HepG2 (cell line): Measurements from ENCODE around the gene PAPOLB. TPM values are rescaled to one million over a fixed set of nuclear protein-coding genes. Genes with fewer than 3 reads are reported as not detected.

Experiments
- AHR ChIP-seq: IDR thresholded peaks from 2 replicates; pipeline ENCODE4 v1.6.1; 2018; ENCODE audit warnings: missing genetic modification reagents, missing compliant biosample characterization
- CHCHD3 ChIP-seq: sonication (generic); formaldehyde crosslinking; IDR thresholded peaks from 2 replicates; pipeline ENCODE4 v1.8.0; 2022; ENCODE audit warnings: mild to moderate bottlenecking, missing genetic modification reagents, moderate library complexity
- FIP1L1 ChIP-seq: fragments of 200-400 bp; formaldehyde crosslinking; IDR thresholded peaks from 2 replicates; pipeline ENCODE4 v1.6.1; 2018; ENCODE audit warnings: low read depth, mild to moderate bottlenecking, low read length, moderate library complexity, borderline replicate concordance; ENCODE audit not compliant: insufficient read depth
- MAFK ChIP-seq, 2 experiments: IDR thresholded peaks in 1 of 2; conservative IDR thresholded peaks in 1 of 2; 2 replicates each; pipeline ENCODE4 v1.6.1; 2011; ENCODE audit warnings: improper control_type of control experiment in 2 of 2, low read length in 2 of 2
- MATR3 ChIP-seq: sonication (generic); formaldehyde crosslinking; IDR thresholded peaks from 2 replicates; pipeline ENCODE4 v1.4.0; 2020; ENCODE audit warnings: missing genetic modification reagents
- MXD1 ChIP-seq: sonication (generic); formaldehyde crosslinking; IDR thresholded peaks from 2 replicates; pipeline ENCODE4 v1.4.0; 2020; ENCODE audit warnings: mild to moderate bottlenecking, missing genetic modification reagents
- NCOA5 ChIP-seq: sonication (generic); formaldehyde crosslinking; IDR thresholded peaks from 2 replicates; pipeline ENCODE4 v1.4.0; 2020; ENCODE audit warnings: missing genetic modification reagents
- NFYB ChIP-seq: sonication (generic); formaldehyde crosslinking; IDR thresholded peaks from 2 replicates; pipeline ENCODE4 v1.4.0; 2020; ENCODE audit warnings: missing genetic modification reagents
- PCBP2 ChIP-seq: fragments of 200-400 bp; formaldehyde crosslinking; optimal IDR thresholded peaks from 2 replicates; pipeline ENCODE3; 2018; ENCODE audit warnings: low read length, low read depth; ENCODE audit not compliant: poor library complexity, severe bottlenecking
- POLR2G ChIP-seq: fragments of 200-400 bp; formaldehyde crosslinking; IDR thresholded peaks from 2 replicates; pipeline ENCODE4 v1.6.1; 2018; ENCODE audit warnings: mild to moderate bottlenecking, low read depth, low read length, moderate library complexity
- REXO4 ChIP-seq: sonication (generic); formaldehyde crosslinking; IDR thresholded peaks from 2 replicates; pipeline ENCODE4 v1.8.0; 2022; ENCODE audit warnings: missing genetic modification reagents, mild to moderate bottlenecking, borderline replicate concordance
- SP2 ChIP-seq: sonication (generic); formaldehyde crosslinking; IDR thresholded peaks from 2 replicates; pipeline ENCODE4 v1.5.1; 2020; ENCODE audit warnings: mild to moderate bottlenecking, missing genetic modification reagents
- STAT6 ChIP-seq: sonication (generic); formaldehyde crosslinking; IDR thresholded peaks from 2 replicates; pipeline ENCODE4 v1.4.0; 2020; ENCODE audit warnings: missing genetic modification reagents, mild to moderate bottlenecking, borderline replicate concordance
- YEATS2 ChIP-seq: sonication (generic); formaldehyde crosslinking; IDR thresholded peaks from 2 replicates; pipeline ENCODE4 v1.4.0; 2020; ENCODE audit warnings: missing genetic modification reagents, borderline replicate concordance
- ZHX2 ChIP-seq, 2 experiments: sonication (generic) in 1 of 2; formaldehyde crosslinking in 1 of 2; IDR thresholded peaks; 2 replicates each; pipeline versions ENCODE4 v1.6.1 to v1.9.0; 2014 to 2022; ENCODE audit warnings: antibody characterized with exemption in 1 of 2, borderline replicate concordance in 1 of 2, inconsistent platforms in 1 of 2, low read depth in 1 of 2, missing genetic modification reagents in 1 of 2
- ZNF124 ChIP-seq: sonication (generic); formaldehyde crosslinking; IDR thresholded peaks from 2 replicates; pipeline ENCODE4 v1.4.0; 2020; ENCODE audit warnings: missing genetic modification reagents
- ZNF225 ChIP-seq: sonication (generic); formaldehyde crosslinking; IDR thresholded peaks from 2 replicates; pipeline ENCODE4 v1.4.0; 2020; ENCODE audit warnings: mild to moderate bottlenecking, missing genetic modification reagents
- ZNF333 ChIP-seq: sonication (generic); formaldehyde crosslinking; IDR thresholded peaks from 2 replicates; pipeline ENCODE4 v1.4.0; 2020; ENCODE audit warnings: mild to moderate bottlenecking, missing genetic modification reagents, borderline replicate concordance
- ZNF44 ChIP-seq: sonication (generic); formaldehyde crosslinking; IDR thresholded peaks from 2 replicates; pipeline ENCODE4 v1.5.1; 2020; ENCODE audit warnings: mild to moderate bottlenecking, missing genetic modification reagents
- ZNF674 ChIP-seq: sonication (generic); formaldehyde crosslinking; IDR thresholded peaks from 2 replicates; pipeline ENCODE4 v1.5.0; 2020; ENCODE audit warnings: low read depth, mild to moderate bottlenecking, missing genetic modification reagents
- ZNF839 ChIP-seq: sonication (generic); formaldehyde crosslinking; IDR thresholded peaks from 2 replicates; pipeline ENCODE4 v1.4.0; 2020; ENCODE audit warnings: missing genetic modification reagents, mild to moderate bottlenecking, borderline replicate concordance
- ZSCAN20 ChIP-seq: sonication (generic); formaldehyde crosslinking; IDR thresholded peaks from 2 replicates; pipeline ENCODE4 v1.4.0; 2020; ENCODE audit warnings: missing genetic modification reagents, mild to moderate bottlenecking, borderline replicate concordance
- polyA plus RNA-seq, 8 experiments: library from polyadenylated mRNA; depleted of rRNA in 3 of 8; stranded (reverse) in 7 of 8; unstranded in 1 of 8; fragments of >200 nt; fragmentation: Illumina TruSeq in 4 of 8; extraction: Trizol in 4 of 8; gene quantifications; 2 replicates each; pipeline versions ENCODE4 v1.2.1 to v1.2.3, GENCODE V29; 2011 to 2016; ENCODE audit warnings: low read depth in 4 of 8, missing spikeins in 1 of 8, mixed read lengths in 1 of 8; ENCODE audit not compliant: insufficient read depth in 1 of 8
- total RNA-seq, 5 experiments: library from RNA; depleted of rRNA; stranded (reverse); fragments of >200 nt; fragmentation: Illumina TruSeq; extraction: Trizol; gene quantifications; 2 replicates each; pipeline ENCODE4 v1.2.3, GENCODE V29; 2016; ENCODE audit warnings: low read depth in 1 of 5

The PAPOLB gene
- total and polyA plus RNA-seq, 2 of the 13 experiments (the other 11 are each of a cell fraction or from before 2014, with no cell fraction given) = not detected

- TF ChIP-seq ZHX2 (IDR thresholded peaks at IDR 0.05; ENCODE audit: low read depth) (no peak), ZHX2 (CRISPR knock-in tag; IDR thresholded peaks at IDR 0.05; ENCODE audit: borderline replicate concordance) (no peak), ZNF44 (no peak), POLR2G (no peak), PCBP2 (no peak), ZNF839 (CRISPR knock-in tag) (no peak), NCOA5 (CRISPR knock-in tag) (no peak), MAFK (conservative IDR thresholded peaks at IDR 0.05 in 1 of 2, IDR thresholded peaks at IDR 0.05 in 1 of 2; ENCODE audit: low read length in 2 of 2) (no peak), MXD1 (CRISPR knock-in tag) (no peak), FIP1L1 (no peak), REXO4 (CRISPR knock-in tag) (no peak), ZNF333 (CRISPR knock-in tag) (no peak), AHR (CRISPR knock-in tag) (0 out of 2 replicates have a peak, but pooled peaks have one; percentile 37), ZSCAN20 (no peak), YEATS2 (CRISPR knock-in tag) (peak; percentile 70; the same call in 1 of the 2 replicates), SP2 (CRISPR knock-in tag) (no peak), CHCHD3 (CRISPR knock-in tag) (no peak), ZNF674 (CRISPR knock-in tag) (no peak), ZNF124 (CRISPR knock-in tag) (peak; percentile 59; the same call in 1 of the 2 replicates), STAT6 (CRISPR knock-in tag) (no peak), ZNF225 (CRISPR knock-in tag) (no peak), NFYB (CRISPR knock-in tag) (no peak), MATR3 (CRISPR knock-in tag) (no peak)
Observed at GRCh38 chr7:4830176-4830575, 31.7 kb downstream of the PAPOLB start (continued).
